ENCODE measurements around the gene LCN12. TPM values are rescaled to one million over a fixed set of nuclear protein-coding genes. Genes with fewer than 3 reads are reported as not detected.

The LCN12 gene
- total and polyA plus RNA-seq, 7 donors = 0.06 to 1.5 (median 0.27) TPM; not detected in 1

GRCh38 chr9:136964833-136965422 lies 12.9 kb downstream of the LCN12 start:
- peaks cover 0 to 4% (median 0%) of the 10 kb centered on the region in 3 donors for H3K27me3 ChIP-seq (ENCODE audit: insufficient read depth in 3 of 3, low read length in 2 of 3)
- H3K9me3 ChIP-seq = no peaks in the 10 kb centered on the region
- no peak overlapping the region for H3K4me3 ChIP-seq
- H3K36me3 ChIP-seq (ENCODE audit: insufficient read depth in 1 of 2, low read depth in 1 of 2) = no peaks in the 10 kb centered on the region
- DNase-seq = no peak
- no peak for ATAC-seq
- no peak overlapping the region for H3K27ac ChIP-seq
- TF ChIP-seq, protein P1, sequence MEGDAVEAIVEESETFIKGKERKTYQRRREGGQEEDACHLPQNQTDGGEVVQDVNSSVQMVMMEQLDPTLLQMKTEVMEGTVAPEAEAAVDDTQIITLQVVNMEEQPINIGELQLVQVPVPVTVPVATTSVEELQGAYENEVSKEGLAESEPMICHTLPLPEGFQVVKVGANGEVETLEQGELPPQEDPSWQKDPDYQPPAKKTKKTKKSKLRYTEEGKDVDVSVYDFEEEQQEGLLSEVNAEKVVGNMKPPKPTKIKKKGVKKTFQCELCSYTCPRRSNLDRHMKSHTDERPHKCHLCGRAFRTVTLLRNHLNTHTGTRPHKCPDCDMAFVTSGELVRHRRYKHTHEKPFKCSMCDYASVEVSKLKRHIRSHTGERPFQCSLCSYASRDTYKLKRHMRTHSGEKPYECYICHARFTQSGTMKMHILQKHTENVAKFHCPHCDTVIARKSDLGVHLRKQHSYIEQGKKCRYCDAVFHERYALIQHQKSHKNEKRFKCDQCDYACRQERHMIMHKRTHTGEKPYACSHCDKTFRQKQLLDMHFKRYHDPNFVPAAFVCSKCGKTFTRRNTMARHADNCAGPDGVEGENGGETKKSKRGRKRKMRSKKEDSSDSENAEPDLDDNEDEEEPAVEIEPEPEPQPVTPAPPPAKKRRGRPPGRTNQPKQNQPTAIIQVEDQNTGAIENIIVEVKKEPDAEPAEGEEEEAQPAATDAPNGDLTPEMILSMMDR (IDR thresholded peaks at IDR 0.05) = no peak
- no peaks in the 10 kb centered on the region for H3K4me1 ChIP-seq
- 89 to 90% (median 89%) methylated on average over 26 of the region's 26 CpGs for WGBS, 3 donors
- intact Hi-C loops (cut with DNase I) = no loop called here

- TF ChIP-seq, protein P1 (IDR thresholded peaks at IDR 0.05) = no peak
- Histone ChIP-seq H3K36me3 (ENCODE audit: insufficient read depth in 1 of 2, low read depth in 1 of 2) (no peaks in the 10 kb centered on the region), H3K9me3 (no peaks in the 10 kb centered on the region), H3K27me3 (ENCODE audit: insufficient read depth in 3 of 3, low read length in 2 of 3) (peaks cover 0 to 4% (median 0%) of the 10 kb centered on the region in 3 donors), H3K27ac (no peak overlapping the region), H3K4me1 (no peaks in the 10 kb centered on the region), H3K4me3 (no peak overlapping the region)
- WGBS, 3 donors = 13 to 19% (median 18%) methylated on average over 23 of the region's 23 CpGs
- ATAC-seq = no peak
- intact Hi-C loops (cut with DNase I) = no loop called here
- DNase-seq = no peak
Measured at GRCh38 chr9:136965771-136966484, 13.9 kb downstream of the LCN12 start.

DNA sequence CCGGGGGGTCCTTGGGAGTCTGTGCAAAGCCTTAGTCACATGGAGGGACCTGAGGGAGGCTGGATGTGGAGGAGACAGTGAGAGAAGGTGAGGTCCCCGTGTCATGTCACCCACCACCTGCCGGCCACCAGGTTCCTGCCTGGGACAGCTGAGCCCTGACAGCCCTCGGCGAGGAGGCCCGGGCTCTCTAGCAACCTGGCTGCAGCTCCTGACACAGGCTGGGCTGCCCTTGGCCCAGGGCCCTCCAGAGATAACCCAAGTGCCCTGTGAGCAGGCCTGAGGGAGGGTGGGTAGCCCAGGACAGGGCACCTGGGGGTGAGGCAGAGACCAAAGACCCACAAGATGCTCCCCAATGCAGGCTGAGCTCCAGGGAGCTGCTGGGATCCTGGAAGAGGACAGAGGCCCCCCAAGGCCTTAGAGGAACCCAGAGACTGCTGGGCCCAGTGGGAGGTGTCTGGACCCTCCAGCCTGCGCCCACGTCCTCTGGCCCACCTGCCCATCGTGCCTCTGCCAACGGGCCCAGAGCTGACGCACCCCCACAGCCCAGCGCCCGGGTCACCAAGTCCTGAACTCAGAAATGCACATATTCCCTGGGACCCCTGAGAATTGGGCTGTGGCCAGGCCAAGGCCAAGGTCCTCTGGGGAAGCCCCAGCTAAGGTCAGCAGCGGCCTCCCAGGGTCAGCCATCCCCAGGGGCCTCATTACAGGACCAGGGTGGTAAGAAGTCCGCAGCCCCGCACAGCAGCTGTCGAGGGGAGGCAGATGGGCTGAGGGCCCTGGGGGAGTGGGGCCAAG lies 16.5 kb downstream of the LCN12 start:
- peaks cover 0 to 4% (median 0%) of the 10 kb centered on the region in 3 donors for H3K27me3 ChIP-seq (ENCODE audit: insufficient read depth in 3 of 3, low read length in 2 of 3)
- no peak overlapping the region for H3K4me3 ChIP-seq
- no peaks in the 10 kb centered on the region for H3K36me3 ChIP-seq (ENCODE audit: insufficient read depth in 1 of 2, low read depth in 1 of 2)
- no peaks in the 10 kb centered on the region for H3K4me1 ChIP-seq
- no peak for ATAC-seq
- WGBS, 3 donors = 63 to 71% (median 63%) methylated on average over 17 of the region's 17 CpGs
- no peaks in the 10 kb centered on the region for H3K9me3 ChIP-seq
- DNase-seq = no peak
- TF ChIP-seq, protein P1 (IDR thresholded peaks at IDR 0.05) = no peak
- intact Hi-C loops (cut with DNase I) = no loop called here
- no peak overlapping the region for H3K27ac ChIP-seq

DNA sequence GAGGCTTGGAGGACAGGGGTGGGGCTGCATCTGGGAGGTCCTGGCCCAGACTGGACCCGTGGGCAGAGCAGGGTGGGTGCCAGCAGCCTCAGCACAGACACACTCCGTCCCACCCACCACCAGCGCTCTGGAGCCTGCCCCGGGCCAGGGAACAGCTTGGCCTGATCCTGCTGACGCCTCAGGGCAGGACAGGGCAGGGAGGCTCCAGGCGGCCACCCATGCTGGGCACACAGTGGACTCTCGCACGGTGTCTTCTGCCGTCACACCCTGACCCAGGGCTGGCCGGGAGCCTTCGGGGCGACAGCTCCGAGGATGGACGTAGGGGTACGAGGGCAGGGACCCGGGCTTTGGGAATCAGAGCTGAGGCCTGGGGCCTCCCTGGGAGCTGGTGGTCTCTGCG lies 17.1 kb downstream of the LCN12 start:
- Histone ChIP-seq H3K27me3 (ENCODE audit: insufficient read depth in 3 of 3, low read length in 2 of 3) (peaks cover 0 to 4% (median 0%) of the 10 kb centered on the region in 3 donors), H3K9me3 (no peaks in the 10 kb centered on the region), H3K4me3 (no peak overlapping the region), H3K4me1 (no peaks in the 10 kb centered on the region), H3K36me3 (ENCODE audit: insufficient read depth in 1 of 2, low read depth in 1 of 2) (no peaks in the 10 kb centered on the region), H3K27ac (no peak overlapping the region)
- intact Hi-C loops (cut with DNase I) = no loop called here
- ATAC-seq = no peak
- TF ChIP-seq, protein P1 (IDR thresholded peaks at IDR 0.05) = no peak
- no peak for DNase-seq
- 54 to 75% (median 61%) methylated on average over 17 of the region's 17 CpGs for WGBS, 3 donors
